ENCODE results near the gene ONECUT1.

Gene ONECUT1

DNA sequence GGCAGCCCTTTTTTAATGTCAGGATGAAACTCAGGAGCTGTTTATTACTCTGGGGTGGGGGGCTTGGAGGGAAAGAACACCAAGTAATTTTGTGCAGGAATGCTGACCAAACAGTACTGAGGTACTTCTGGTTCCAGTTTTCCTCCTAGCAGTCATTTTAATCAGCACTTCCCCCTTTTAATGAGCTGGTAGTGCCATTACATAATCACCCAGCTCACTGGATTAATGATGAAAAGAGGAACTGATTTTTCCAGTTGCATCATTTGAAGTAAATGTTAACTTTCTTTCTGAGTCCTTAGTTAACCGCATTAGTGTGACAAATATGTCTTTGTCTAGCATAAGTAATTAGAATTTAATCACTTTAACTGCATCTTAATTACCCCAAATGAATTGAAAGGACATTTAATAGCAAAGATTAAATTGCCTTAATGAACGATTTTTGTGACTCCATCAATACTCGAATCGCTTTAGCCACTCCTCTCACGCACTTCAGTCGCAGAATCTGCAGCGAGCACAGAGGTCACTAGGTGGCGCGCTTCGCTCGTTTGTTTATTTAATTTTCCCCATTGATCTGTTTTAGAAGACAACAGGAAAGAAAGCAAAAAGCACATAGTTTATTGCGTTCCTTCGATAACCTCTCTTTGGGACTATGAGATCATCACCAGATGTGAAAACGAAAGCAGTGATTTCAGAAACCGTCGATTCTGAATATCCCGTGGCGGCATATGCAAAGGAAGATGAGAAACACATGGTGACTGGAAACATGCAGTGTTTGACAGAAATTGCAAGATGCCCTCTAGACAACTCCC is 9.8 kb downstream of the ONECUT1 start:
- peak; percentile 84 for DNase-seq

DNA sequence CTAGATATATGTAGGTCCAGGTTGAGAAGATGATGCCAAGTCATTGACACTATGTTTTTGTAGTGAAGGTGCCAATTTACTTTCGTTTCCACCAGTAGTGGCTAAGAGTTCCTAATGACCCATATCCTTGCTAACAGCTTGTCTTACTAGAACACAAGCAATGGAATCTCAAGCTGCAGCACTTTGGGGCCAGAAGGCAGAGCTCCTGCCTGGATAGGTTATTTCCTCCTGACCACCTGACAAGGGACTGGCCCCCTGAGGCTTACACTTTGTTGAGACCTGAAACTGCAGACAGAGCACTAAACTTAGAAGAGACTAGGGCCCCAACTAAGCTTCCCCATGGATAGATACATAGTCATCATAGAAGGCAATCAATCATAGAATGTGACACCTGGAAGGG is 11.7 kb downstream of the ONECUT1 start:
- no peak for DNase-seq

DNA sequence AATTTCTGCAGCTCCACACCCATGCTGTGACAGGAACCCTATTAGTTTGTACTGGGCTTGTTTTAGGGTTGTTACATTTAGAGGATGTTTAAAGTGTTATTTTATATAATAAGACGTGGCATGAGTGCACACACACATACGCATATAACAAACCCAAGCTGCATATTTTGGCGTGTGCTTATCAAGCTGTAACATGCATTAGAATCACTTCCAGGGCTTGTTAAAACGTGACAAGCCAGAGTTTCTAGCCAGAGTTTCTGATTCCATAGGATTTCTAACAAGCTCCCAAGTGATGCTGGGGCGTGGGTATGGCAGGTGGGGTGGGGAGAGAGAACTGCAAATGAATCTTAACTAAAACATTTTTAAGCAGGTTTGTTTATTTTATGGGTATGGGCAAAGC is 17.4 kb downstream of the ONECUT1 start:
- DNase-seq, result no peak

DNA sequence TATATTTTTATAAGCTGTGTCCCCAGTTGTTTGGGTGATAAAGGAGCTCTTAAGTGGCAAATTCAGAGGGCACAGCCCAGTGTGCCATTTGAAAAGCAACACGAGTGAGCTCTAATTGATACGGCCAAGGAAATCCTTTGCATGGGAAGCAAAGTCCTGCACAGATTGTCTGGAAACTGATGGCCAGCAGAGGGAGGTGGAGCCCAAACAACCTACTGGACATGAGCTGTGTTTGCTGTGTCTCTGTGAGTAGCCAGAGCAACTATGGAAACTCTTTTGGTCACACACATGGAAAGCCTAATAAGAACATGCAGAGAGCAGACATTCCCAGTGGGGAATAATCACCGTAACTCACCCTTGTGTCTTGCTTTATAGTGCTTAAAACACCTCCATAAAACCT is 24.4 kb downstream of the ONECUT1 start:
- DNase-seq, result no peak

DNA sequence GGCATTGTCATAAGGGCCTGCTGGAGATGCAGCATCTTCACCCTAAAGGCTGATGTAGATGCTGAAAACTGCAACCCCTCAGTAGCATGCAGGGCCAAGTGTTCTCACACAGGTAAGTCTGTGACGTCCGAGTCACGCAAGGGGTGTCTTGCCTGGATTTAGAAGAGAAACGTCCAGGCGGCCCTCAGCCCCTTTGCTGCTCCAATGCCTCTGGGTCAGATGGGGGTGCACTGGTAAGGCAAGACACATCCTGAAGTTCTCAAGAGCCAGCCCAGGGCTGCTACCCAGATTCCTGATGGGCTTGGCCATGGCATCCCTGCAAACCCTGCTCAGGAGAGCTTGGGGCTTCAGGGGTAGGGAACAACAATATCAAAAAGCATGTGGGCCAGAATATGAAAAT is 25.4 kb downstream of the ONECUT1 start:
- DNase-seq, result no peak

DNA sequence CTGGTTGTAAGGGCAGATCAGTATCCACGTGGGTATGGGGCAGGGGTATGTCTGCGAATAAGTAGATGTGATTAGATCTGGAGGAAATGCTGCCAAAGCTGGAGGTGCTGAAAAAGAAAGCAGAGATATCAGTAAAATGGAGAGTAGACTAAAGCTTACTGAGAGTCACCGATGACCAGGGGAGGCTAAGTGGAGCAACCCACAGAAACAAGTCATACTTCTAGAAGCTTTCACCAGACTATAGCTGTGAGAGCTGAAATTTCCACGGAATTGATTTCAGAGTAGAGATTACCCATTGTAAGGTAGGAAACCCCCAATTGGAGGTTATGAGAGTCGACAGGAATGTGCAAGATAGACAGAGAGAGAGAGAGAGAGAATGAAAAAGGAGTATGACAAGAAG is 27.5 kb downstream of the ONECUT1 start:
- DNase-seq, result no peak

DNA sequence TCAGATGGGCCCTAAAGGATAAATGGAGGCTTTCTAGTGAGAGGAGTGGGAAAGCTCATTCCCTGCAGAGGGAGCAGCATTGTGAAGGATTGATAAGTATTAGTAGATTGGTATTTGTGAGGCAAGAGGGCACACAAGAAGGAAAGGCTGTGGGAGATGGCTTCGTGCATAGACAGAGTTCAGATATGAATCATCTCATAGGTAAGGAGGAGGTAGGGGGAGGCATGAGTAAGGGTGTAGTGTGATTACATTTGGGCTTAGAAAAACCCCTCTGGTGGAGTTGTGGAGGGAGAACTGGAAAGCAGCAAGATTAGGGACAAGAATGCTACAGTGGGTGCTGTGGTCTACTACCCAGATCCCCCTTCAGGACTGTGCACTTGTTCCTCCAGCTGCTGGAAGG is 29.6 kb downstream of the ONECUT1 start:
- DNase-seq, result no peak

DNA sequence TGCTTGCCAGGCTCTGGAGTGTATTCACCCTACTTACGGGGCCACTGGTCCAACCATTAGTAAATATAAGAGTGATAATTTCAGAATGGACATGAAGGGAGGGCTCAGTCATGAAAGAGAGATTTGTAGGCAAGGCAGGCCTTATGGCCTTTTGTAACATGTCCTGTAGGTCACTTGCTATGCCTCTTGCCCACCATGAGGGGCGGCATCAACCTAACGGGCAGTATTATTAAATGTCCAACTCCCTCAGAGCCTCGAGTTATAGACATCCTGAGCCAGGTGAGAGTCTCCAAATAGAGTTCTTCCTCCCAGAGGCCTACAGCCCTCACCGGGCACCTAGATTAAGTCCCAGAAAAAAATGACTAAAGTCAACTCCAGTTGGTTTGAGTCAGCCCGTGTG is 30.2 kb downstream of the ONECUT1 start:
- no peak for DNase-seq

DNA sequence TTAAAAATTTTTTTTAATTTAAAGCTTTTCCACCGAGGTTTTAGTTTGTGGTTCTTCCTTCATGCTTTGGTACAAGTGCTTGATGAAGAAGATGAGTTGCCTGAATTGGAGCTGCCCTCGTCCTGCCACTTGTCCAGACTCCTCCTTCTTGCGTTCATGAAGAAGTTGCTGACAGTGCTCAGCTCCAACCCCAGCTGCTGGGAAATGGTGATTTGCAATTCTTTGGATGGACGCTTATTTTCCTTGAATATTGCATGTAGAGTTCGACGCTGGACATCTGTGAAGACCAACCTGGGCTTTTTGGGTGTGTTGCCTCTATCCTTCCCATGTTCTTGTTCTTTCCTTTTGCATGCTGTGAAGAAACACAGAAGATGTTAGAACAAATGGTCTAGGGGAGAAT is 32.6 kb downstream of the ONECUT1 start:
- DNase-seq, result no peak

DNA sequence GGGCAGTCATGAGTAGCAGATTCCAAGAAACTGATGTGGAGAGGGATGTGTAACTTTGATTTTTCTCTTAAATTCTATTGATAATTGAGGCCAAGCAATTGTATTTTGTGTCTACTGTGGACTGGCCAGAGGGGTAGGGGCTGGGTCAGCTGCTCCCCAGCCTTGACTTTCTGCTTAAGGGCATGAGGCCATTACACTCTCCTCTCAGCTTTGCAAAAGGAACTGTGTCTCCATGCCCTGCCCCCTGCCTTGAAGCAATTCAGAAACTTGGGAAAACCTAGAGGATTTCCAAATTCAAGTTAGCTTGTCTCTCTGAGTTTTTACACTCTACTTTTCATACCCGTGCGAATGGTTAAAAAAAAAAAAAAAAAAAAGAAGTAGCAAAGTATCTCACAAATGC is 38.6 kb downstream of the ONECUT1 start:
- DNase-seq, result no peak

DNA sequence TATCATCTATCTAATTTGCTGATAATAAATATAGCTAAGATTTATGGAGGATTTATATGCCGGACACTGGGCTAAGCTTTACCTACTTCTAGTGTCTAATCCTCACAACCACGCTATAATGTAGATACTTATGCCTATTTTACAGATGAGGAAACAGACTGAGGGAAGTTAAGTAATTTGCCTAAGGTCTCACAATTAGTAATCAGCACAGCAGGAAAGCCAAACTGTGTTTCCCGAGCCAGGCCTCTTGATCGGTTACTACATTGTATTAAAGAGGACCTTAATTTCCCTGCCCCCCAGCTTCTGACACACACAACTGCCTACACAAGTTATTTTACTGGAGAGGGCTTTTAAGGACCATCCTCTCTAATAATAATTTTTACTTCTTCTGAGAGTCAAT is 40.9 kb downstream of the ONECUT1 start:
- no peak for DNase-seq

DNA sequence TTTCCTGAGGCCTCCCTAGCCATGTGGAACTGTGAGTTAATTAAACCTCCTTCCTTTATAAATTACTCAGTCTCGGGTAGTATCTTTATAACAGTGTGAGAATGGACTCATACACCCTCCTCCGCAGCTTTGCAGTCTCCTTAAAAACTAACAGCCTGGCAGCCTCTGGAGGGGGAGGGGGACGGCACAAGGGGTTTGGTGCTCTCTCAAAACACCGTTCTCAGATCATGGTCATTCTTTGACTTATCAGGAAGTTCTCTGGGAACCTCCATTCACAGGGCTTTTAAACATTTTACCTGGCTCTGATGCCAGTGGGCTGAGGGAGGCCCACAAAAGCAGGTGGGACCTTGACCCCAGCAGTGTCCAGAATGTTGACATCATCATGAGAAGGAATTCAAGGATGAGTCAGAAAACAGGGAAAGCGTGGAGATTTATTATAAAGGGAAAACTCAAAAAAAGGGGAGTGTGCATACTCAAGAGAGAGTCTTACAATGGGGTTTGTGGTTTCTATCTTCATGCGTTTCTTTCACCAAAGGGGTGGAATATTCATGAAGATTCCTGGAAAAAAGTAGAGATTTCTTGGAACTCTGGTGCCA is 43.9 kb downstream of the ONECUT1 start:
- no peak for DNase-seq

DNA sequence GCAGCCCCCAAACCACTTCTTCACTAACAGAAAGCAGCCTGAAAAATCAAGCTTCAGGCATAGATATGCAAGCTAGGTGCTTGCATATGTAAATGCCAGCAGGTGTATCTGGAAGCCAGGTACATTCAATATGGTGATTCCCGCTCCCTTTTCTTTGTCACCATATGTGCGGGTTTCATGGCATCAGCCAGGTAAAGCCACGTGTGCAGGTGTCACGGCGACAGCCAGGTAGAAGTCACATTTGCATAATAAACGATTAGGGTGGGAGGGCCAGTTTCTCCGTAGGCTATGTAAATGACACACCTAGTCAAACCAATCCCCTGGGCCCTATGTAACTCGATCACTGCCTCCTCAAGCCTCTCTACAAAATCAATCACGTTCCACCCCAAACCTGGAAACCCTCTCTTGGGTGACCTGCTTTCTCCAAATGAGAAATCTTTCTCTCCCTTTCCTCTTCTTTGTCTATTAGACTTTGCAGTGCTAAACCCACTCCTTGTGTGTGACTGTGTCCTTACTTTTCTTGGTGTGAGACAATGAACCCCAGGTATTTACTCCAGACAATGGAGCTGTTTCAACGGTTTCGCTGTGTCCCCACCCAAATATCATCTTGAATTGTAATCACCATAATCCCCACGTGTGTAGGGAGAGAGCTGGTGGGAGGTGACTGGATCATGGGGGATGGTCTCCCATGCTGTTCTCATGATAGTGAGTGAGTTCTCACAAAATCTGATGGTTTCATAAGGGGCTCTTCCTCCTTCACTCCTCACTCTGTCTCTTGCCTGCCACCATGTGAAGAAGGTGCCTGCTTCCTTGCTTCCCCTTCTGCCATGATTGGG is 44.6 kb downstream of the ONECUT1 start:
- no peak for DNase-seq

DNA sequence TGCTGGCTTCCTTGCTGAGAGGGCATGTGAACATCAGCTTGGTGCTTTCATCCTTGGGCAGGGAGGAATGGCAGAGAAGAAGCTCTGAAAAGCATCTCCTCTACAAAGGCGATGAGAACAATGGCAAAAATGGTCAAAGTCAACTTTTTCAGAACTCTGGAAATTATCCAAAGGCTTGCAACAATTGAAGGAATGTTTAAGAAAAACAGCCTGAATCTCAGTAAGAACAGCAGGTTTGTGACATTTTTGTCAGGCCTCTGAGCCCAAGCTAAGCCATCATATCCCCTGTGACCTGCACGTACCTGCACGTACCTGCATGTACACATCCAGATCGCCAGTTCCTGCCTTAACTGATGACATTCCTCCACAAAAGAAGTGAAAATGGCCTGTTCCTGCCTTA is 51.8 kb downstream of the ONECUT1 start:
- DNase-seq, result no peak

DNA sequence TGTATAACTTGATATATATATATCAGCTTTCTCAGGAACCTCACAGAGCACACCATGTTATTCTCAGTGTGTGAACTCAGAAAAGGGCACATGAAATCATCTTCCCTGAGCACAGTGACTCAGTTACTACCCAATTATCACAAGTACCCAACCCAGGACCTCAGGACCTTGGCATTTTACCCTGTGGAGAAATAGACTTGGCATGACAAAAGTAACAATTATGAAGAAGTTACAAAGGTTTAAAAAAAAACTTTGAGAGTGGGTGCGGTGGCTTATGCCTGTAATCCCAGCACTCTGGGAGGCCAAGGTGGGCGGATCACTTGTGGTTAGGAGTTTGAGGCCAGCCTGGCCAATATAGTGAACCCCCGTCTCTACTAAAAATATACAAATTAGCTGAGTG is 52.4 kb downstream of the ONECUT1 start:
- DNase-seq, result no peak

DNA sequence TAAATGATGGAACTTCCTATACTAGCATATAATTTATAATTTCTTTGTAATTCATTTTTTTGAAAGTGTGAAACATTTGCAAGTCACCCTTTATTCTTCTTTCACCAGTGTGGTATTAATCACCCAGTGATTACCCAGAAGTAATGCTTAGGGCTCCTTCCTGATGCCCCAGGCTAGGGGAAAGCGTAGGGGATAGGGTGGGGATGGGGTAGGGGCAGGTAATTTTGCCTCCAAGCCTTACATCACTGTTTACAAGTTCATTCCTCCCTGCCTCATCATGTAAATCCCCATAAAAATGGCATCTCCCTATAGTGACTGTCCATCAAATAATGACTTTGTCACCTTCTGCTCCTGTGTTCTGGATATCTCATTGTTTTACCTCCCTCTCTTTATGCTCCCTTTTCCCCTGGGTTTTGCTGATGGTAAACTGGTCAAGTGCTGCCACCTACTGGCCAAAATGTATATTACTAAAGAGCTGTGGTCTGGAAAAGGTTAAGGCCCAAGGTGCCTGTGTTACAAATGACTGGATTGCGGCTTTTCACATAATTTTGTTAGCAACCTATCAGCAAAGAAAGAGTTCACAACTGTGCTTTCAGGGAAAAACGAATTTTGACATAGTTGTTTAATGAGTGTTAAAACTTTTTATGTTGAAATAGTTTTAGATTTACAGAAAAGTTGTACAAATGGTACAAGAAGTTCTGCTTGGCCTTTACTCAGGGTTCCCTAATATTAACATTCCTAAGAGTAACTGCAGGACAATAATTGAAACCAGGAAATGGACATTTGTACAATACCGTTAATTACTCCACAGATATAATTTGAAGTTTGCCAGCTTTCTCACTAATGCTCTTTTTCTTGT is 54.7 kb downstream of the ONECUT1 start:
- peak; percentile 90 for DNase-seq

DNA sequence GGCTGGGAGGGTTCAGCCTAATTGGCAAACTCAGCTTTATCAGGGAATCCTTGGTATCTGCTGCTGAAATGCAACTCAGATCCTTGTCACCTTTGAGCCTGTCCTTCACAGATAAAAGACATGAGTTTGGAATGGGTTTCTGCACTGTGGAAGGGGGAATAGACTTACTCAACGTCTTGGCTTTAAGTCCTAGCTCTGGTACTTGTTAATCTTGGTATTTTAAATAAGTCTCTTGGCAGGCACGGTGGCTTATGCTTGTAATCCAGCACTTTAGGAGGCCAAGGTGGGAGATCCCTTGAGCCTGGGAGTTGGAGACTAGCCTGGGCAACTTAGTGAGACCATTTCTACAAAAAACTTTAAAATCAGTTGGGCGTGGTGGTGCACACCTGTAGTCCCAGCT is 55.8 kb downstream of the ONECUT1 start:
- DNase-seq, result peak; percentile 24

DNA sequence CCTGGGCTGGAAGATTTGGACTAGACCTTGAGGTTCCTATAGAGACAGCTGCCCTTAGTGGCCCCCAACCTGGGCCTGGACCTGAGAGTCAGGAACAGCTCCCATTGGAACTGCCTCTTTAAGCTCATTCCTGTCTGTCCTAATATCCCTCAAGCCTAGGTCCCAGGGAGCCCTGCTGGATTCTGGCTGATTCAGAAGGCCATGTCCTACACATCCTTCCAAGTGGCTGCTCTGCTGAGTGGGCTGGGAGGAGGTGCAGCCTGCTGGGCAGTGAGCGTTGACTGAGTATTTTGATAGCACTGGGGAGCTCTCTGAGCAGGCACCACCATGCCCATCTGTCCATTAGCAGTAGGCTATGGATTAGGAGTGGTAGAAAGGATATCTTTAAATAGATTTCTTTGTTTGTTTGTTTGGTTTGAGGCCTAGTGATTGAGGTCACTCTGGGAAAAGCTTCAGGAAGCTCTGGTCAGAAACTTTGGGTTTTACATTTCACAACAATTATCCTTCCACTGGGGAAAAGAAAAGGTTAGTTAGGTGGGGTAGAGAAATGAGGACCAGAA is 56.4 kb downstream of the ONECUT1 start:
- no peak for DNase-seq

DNA sequence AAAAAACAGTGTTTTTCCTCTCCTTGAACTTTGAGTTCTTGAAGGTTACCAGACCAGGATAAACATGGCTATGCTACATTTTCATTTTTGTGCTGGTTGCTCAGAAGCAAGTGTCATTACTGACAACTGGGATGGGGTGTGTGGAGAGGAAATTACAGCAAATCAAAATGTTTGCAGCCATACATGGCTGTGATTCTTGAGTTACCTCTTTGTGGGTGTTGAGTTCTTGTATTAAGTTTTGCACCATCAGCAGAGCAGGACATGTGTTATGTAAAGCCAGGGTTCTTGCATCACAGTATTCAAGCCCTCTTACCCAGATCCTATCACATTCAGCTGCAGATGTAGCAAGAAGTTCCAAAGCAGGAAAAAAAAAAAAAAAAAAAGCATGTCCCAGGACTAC is 57.0 kb downstream of the ONECUT1 start:
- DNase-seq, result peak; percentile 62

DNA sequence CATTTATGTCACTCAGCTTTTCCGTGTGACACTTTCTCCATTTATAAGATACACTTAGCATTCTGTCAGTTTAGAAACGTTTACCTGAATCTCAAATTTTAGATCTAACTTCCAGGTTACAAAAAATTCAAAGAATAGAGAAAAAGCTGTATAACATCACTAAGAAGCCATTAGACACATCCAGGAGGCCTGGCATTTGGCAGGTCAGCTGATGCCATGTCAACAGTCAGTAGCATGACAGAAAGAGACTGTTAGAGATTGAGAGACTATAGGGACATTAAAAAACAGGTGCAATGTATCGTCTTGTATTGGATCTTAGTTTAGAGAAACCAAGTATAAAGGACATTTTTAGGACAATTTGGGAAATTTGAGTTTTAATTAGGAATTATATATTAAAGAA is 57.6 kb downstream of the ONECUT1 start:
- no peak for DNase-seq

DNA sequence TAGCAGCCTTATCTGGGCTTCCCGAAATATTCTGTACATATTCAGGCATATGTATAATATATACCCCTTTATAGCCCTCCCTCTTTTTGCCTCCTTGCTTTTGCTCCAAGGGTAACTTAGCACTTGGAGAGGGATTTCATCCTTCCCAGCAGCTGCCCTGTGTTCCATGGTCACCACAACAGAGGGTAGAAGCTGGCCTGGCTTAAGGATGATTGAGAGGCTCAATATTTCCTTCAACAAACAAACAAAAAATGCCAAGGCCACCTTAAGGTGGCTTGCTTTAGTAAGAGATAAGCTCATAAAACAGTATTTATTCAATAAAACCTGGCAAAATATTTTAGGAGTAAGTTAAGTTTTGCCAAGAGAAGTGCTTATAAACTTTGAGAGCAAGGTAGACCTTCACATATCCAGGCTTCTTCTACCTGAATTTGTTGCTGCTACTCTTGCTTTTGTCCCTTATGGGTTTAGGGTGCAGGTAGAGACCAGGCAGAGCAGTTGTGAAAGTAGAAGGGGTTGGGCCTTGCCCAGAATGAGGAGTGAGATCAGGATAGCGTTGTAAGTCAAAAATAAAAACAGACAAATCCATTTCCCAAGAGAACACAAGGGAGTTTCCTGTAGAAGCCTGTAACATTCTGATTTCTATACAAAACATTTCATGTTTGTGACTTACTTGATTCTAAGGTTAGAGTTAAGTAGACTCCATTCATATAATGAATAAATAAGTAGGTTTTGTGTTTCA is 58.2 kb downstream of the ONECUT1 start:
- DNase-seq, result no peak

DNA sequence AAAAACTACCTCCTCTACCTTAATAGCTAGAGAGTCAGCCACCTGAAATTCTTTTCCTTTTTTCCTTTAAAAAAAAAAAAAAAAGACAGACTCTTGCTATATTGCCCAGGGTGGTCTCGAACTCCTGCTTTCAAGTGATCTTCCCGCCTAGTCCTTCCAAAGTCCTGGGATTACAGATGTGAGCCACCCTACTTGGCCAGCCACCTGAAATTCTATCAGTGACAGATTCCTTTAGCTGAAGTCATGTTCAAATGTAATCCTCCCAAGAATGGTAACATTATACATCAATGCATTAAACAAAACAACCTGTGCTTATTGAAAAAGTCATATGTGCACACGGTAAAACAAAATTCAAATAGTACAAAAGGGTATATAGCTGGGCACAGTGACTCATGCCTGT is 59.1 kb downstream of the ONECUT1 start:
- DNase-seq, result no peak
